Neural cell (in vitro differentiated cells): ENCODE results near the gene LINGO1. TPM values are rescaled to one million over a fixed set of nuclear protein-coding genes. Genes with fewer than 3 reads are reported as not detected.

Experiments used
- H2AFZ ChIP-seq: fragments of 200-600, 300-800 bp; sonication (generic), shearing (Covaris generic); 2 replicates; pipeline ENCODE4 v1.6.0; 2014; ENCODE audit warnings: low read depth, mild to moderate bottlenecking, antibody characterized with exemption, low read length, moderate library complexity
- H3F3A ChIP-seq: fragments of 200-600 bp; shearing (Covaris generic); 2 replicates; pipeline ENCODE4 v1.6.1; 2016; ENCODE audit warnings: mild to moderate bottlenecking, moderate library complexity, mixed read lengths, antibody characterized with exemption, low read length; ENCODE audit not compliant: insufficient read depth, poor library complexity, severe bottlenecking
- H3K27ac ChIP-seq: fragments of 200-600, 300-800 bp; sonication (generic), shearing (Covaris generic); 2 replicates; pipeline ENCODE4 v1.5.1; 2014; ENCODE audit warnings: mild to moderate bottlenecking, low read length, moderate library complexity
- H3K27me3 ChIP-seq: fragments of 300-800, 200-600 bp; sonication (generic), shearing (Covaris generic); 2 replicates; pipeline ENCODE4 v1.6.0; 2014; ENCODE audit warnings: mild to moderate bottlenecking, low read depth, low read length, moderate library complexity; ENCODE audit not compliant: insufficient read depth
- H3K36me3 ChIP-seq: fragments of 300-800, 200-600 bp; sonication (generic), shearing (Covaris generic); 2 replicates; pipeline ENCODE4 v1.5.1; 2014; ENCODE audit warnings: mild to moderate bottlenecking, antibody characterized with exemption, low read length, moderate library complexity; ENCODE audit not compliant: insufficient read depth
- H3K4me2 ChIP-seq: fragments of 300-800, 200-600 bp; sonication (generic), shearing (Covaris generic); 2 replicates; pipeline ENCODE4 v1.6.0; 2014; ENCODE audit warnings: mild to moderate bottlenecking, low read length
- H3K4me3 ChIP-seq: fragments of 300-800, 200-600 bp; sonication (generic), shearing (Covaris generic); 2 replicates; pipeline ENCODE4 v1.5.1; 2014; ENCODE audit warnings: mild to moderate bottlenecking, low read length, moderate library complexity
- H3K79me2 ChIP-seq: fragments of 200-600 bp; shearing (Covaris generic); replicated peaks from 2 replicates; pipeline ENCODE4 v1.6.0; 2014; ENCODE audit warnings: mild to moderate bottlenecking, low read length, moderate library complexity; ENCODE audit not compliant: insufficient read depth
- H3K9ac ChIP-seq: fragments of 300-800, 200-600 bp; sonication (generic), shearing (Covaris generic); 2 replicates; pipeline ENCODE4 v1.6.1; 2016; ENCODE audit warnings: mild to moderate bottlenecking, low read length, mixed read lengths
- H3K9me2 ChIP-seq: fragments of 200-600 bp; shearing (Covaris generic); 2 replicates; pipeline ENCODE4 v1.6.1; 2016; ENCODE audit warnings: mild to moderate bottlenecking, low read length, mixed read lengths; ENCODE audit not compliant: insufficient read depth
- H3K9me3 ChIP-seq: fragments of 200-600, 300-800 bp; sonication (generic), shearing (Covaris generic); 2 replicates; pipeline ENCODE4 v1.6.1; 2016; ENCODE audit warnings: mild to moderate bottlenecking, mixed run types, low read length, moderate library complexity, mixed read lengths
- H4K20me1 ChIP-seq: fragments of 200-600 bp; shearing (Covaris generic); 2 replicates; pipeline ENCODE4 v1.6.1; 2016; ENCODE audit warnings: mild to moderate bottlenecking, mixed run types; ENCODE audit not compliant: insufficient read depth
- CTCF ChIP-seq: fragments of 450-650 bp; IDR thresholded peaks from 2 replicates; pipeline ENCODE4 v1.5.1; 2014; ENCODE audit warnings: antibody characterized with exemption, mild to moderate bottlenecking, moderate library complexity; ENCODE audit not compliant: poor library complexity, severe bottlenecking
- EP300 ChIP-seq: fragments of 450-650 bp; conservative IDR thresholded peaks from 2 replicates; pipeline ENCODE4 v1.6.1; 2014; ENCODE audit warnings: antibody characterized with exemption, mild to moderate bottlenecking, moderate library complexity; ENCODE audit not compliant: poor library complexity, severe bottlenecking
- EZH2 ChIP-seq: fragments of 200-600, 300-800 bp; shearing (Covaris generic), sonication (generic); IDR thresholded peaks from 2 replicates; pipeline ENCODE4 v1.6.1; 2014; ENCODE audit warnings: antibody characterized with exemption, low read length, borderline replicate concordance, mild to moderate bottlenecking; ENCODE audit not compliant: insufficient read depth, poor library complexity, severe bottlenecking
- MXI1 ChIP-seq: fragments of 450-650 bp; conservative IDR thresholded peaks from 2 replicates; pipeline ENCODE4 v1.6.1; 2014; ENCODE audit warnings: antibody characterized with exemption, mild to moderate bottlenecking; ENCODE audit not compliant: poor library complexity, severe bottlenecking
- POLR2AphosphoS5 ChIP-seq: IDR thresholded peaks from 2 replicates; pipeline ENCODE4 v1.6.1; 2012
- RAD21 ChIP-seq: fragments of 450-650 bp; conservative IDR thresholded peaks from 2 replicates; pipeline ENCODE4 v1.6.1; 2014; ENCODE audit warnings: antibody characterized with exemption, mild to moderate bottlenecking, moderate library complexity
- REST ChIP-seq: IDR thresholded peaks from 2 replicates; pipeline ENCODE4 v1.6.1; 2012; ENCODE audit warnings: borderline replicate concordance
- SMC3 ChIP-seq: fragments of 450-650 bp; conservative IDR thresholded peaks from 2 replicates; pipeline ENCODE4 v1.6.1; 2014; ENCODE audit warnings: antibody characterized with exemption, mild to moderate bottlenecking, moderate library complexity; ENCODE audit not compliant: poor library complexity
- TAF1 ChIP-seq: IDR thresholded peaks from 2 replicates; pipeline ENCODE4 v1.6.1; 2012; ENCODE audit warnings: low read depth
- polyA plus RNA-seq: library from polyadenylated mRNA; depleted of rRNA; stranded (reverse); fragments of >200 nt; gene quantifications from 2 replicates; pipeline ENCODE4 v1.2.3, GENCODE V29; 2014

The LINGO1 gene
- polyA plus RNA-seq, 1 donor from 2014 or later = 34.4 TPM

GRCh38 chr15:77629070-77630030 is 3.4 kb downstream of the LINGO1 start:
- peaks cover 7% of the 10 kb centered on the region for H3F3A ChIP-seq
- no peak overlapping the region for H2AFZ ChIP-seq
- peaks cover under 1% of the 10 kb centered on the region for H4K20me1 ChIP-seq
- H3K9ac ChIP-seq = peak overlapping the region; percentile 97
- peaks cover 66% of the 10 kb centered on the region for H3K79me2 ChIP-seq
- H3K9me3 ChIP-seq = no peaks in the 10 kb centered on the region
- H3K4me3 ChIP-seq = peak overlapping the region; percentile 78
- H3K4me2 ChIP-seq = peak overlapping the region; percentile 98
- H3K9me2 ChIP-seq = no peaks in the 10 kb centered on the region
- no peaks in the 10 kb centered on the region for H3K27me3 ChIP-seq
- peak overlapping the region; percentile 82 for H3K27ac ChIP-seq
- H3K36me3 ChIP-seq = no peaks in the 10 kb centered on the region
- TF ChIP-seq EP300 (no peak), TAF1 (no peak), EZH2 (no peak), REST (no peak), CTCF (no peak), POLR2AphosphoS5 (no peak), SMC3 (no peak), MXI1 (no peak), RAD21 (no peak)

GRCh38 chr15:77628010-77628409 is 4.7 kb downstream of the LINGO1 start:
- Histone ChIP-seq H3K9me3 (no peaks in the 10 kb centered on the region), H3K36me3 (no peaks in the 10 kb centered on the region), H3K4me2 (no peak overlapping the region), H3K9me2 (no peaks in the 10 kb centered on the region), H3K27ac (peak overlapping the region; percentile 67), H3F3A (peaks cover 7% of the 10 kb centered on the region), H2AFZ (no peak overlapping the region), H3K9ac (peak overlapping the region; percentile 50), H3K27me3 (no peaks in the 10 kb centered on the region), H4K20me1 (peaks cover 8% of the 10 kb centered on the region), H3K79me2 (peaks cover 76% of the 10 kb centered on the region), H3K4me3 (peak overlapping the region; percentile 45)
- TF ChIP-seq SMC3 (no peak), EZH2 (no peak), RAD21 (no peak), POLR2AphosphoS5 (no peak), TAF1 (no peak), MXI1 (no peak), REST (no peak)
